Small intestine (tissue), 7 donors: ENCODE measurements around the gene SYTL2. TPM values are rescaled to one million over a fixed set of nuclear protein-coding genes. Genes with fewer than 3 reads are reported as not detected.
"Not testable (repeated sequence)": the region's sequence is repeated elsewhere in the genome, so short reads cannot be mapped to it uniquely, and the experiment has no call there.

ENCODE experiments used
- DNase-seq, 2 donors: peaks; one replicate each; pipeline versions ENCODE4 v3.0.0 to v3.0.0-alpha.2; 2013
- FAIRE-seq: peaks from 2 replicates; lab custom pipeline; 2012; peaks lifted over from hg19 to GRCh38; lab: Jason Lieb, UNC
- H3K27ac ChIP-seq, 3 donors: one replicate each; pipeline ENCODE4 v1.5.1; 2013; ENCODE audit warnings: low read length in 2 of 3, mild to moderate bottlenecking in 2 of 3, control low read depth in 1 of 3, inconsistent platforms in 1 of 3, low read depth in 1 of 3, moderate library complexity in 1 of 3
- H3K27me3 ChIP-seq, 3 donors: one replicate each; pipeline ENCODE4 v1.6.1; 2013; ENCODE audit warnings: low read length in 3 of 3, inconsistent platforms in 1 of 3; ENCODE audit not compliant: control insufficient read depth in 3 of 3, insufficient read depth in 3 of 3
- H3K36me3 ChIP-seq, 3 donors: one replicate each; pipeline ENCODE4 v1.6.1; 2013; ENCODE audit warnings: low read length in 3 of 3, inconsistent platforms in 1 of 3, low read depth in 1 of 3, mild to moderate bottlenecking in 1 of 3, moderate library complexity in 1 of 3; ENCODE audit not compliant: control insufficient read depth in 3 of 3, insufficient read depth in 2 of 3
- H3K4me1 ChIP-seq, 3 donors: one replicate each; pipeline ENCODE4 v1.6.1; 2013; ENCODE audit warnings: low read length in 2 of 3, inconsistent platforms in 1 of 3, low read depth in 1 of 3, mild to moderate bottlenecking in 1 of 3, moderate library complexity in 1 of 3; ENCODE audit not compliant: control insufficient read depth in 3 of 3, insufficient read depth in 2 of 3
- H3K4me3 ChIP-seq, 3 donors: one replicate each; pipeline ENCODE4 v1.5.1; 2013; ENCODE audit warnings: low read length in 3 of 3, control low read depth in 1 of 3, inconsistent platforms in 1 of 3, low read depth in 1 of 3, mild to moderate bottlenecking in 1 of 3, moderate library complexity in 1 of 3
- H3K9me3 ChIP-seq, 2 donors: one replicate each; pipeline ENCODE4 v1.6.1; 2013; ENCODE audit warnings: low read depth in 1 of 2, low read length in 1 of 2; ENCODE audit not compliant: control insufficient read depth in 2 of 2, insufficient read depth in 1 of 2
- WGBS, 3 donors: extraction: QIAGEN DNeasy Blood & Tissue Kit; methylation state at CpG; one replicate each; pipeline ENCODE4 v1.1.7; 2013; 5-methylcytosine and 5-hydroxymethylcytosine counted together
- polyA plus RNA-seq, 4 donors: library from polyadenylated mRNA; stranded (reverse) in 3 of 4; unstranded in 1 of 4; fragments of 200-250 nt in 3 of 4; fragments of 120-200 nt in 1 of 4; gene quantifications; one replicate each; pipeline versions ENCODE4 v1.2.1 to v1.2.3, GENCODE V29; 2013
- donor health status: healthy with polysubstance abuse.
- donor health status: control.
- donor health status: control.
- donor health status: Bipolar disorder and iron deficiency.
- donor health status: healthy.

The SYTL2 gene
- polyA plus RNA-seq, 4 donors, result 12.9 to 60.1 (median 16.0) TPM

- H3K9me3 ChIP-seq, H3K4me3 ChIP-seq, FAIRE-seq, H3K36me3 ChIP-seq, H3K27me3 ChIP-seq, H3K27ac ChIP-seq, H3K4me1 ChIP-seq: not testable (repeated sequence)
- peak in 1 of 2 donors; percentile 79 for DNase-seq
Measured at GRCh38 chr11:85670949-85671663, 139.8 kb downstream of the SYTL2 start.

- H3K4me3 ChIP-seq, result no peak overlapping the region
- H3K36me3 ChIP-seq, result no peaks in the 10 kb centered on the region
- H3K27ac ChIP-seq, result no peak overlapping the region
- no peaks in the 10 kb centered on the region for H3K27me3 ChIP-seq
- WGBS, 3 donors, result 91 to 95% (median 93%) methylated on average over 1 of the region's 1 CpG
- no peak for DNase-seq
- peaks cover 0 to 8% (median 0%) of the 10 kb centered on the region in 3 donors for H3K4me1 ChIP-seq
- peaks cover 0 to 8% of the 10 kb centered on the region in 2 donors for H3K9me3 ChIP-seq
- FAIRE-seq, result no peak
Measured at GRCh38 chr11:85668157-85668556, 142.8 kb downstream of the SYTL2 start.

- H3K36me3 ChIP-seq, result no peaks in the 10 kb centered on the region
- H3K9me3 ChIP-seq, result peaks cover 0 to 4% of the 10 kb centered on the region in 2 donors
- peaks cover 0 to 8% (median 2%) of the 10 kb centered on the region in 3 donors for H3K4me1 ChIP-seq
- no peak overlapping the region for H3K4me3 ChIP-seq
- FAIRE-seq (no peak), DNase-seq (no peak)
- H3K27me3 ChIP-seq, result no peaks in the 10 kb centered on the region
- WGBS, 3 donors, result 86 to 90% (median 86%) methylated on average over 3 of the region's 3 CpGs
- no peak overlapping the region for H3K27ac ChIP-seq
Measured at GRCh38 chr11:85666687-85667086, 144.3 kb downstream of the SYTL2 start.

GRCh38 chr11:85665733-85666132, 145.2 kb downstream of the SYTL2 start:
- Histone ChIP-seq H3K9me3 (no peaks in the 10 kb centered on the region), H3K27ac (peak overlapping the region in 2 of 3 donors; percentile 14 to 99), H3K4me1 (peaks cover 0 to 5% (median 2%) of the 10 kb centered on the region in 3 donors), H3K36me3 (no peaks in the 10 kb centered on the region), H3K27me3 (no peaks in the 10 kb centered on the region), H3K4me3 (no peak overlapping the region)
- FAIRE-seq (no peak), DNase-seq (peak; percentile 55 to 80)
- WGBS, 3 donors, result 14 to 52% (median 33%) methylated on average over 5 of the region's 5 CpGs

- H3K4me3 ChIP-seq, result peak within 1 kb of the TSS; percentile 80 to 99 (median 81)
- DNase-seq (peak; percentile 94 to 98), FAIRE-seq (no peak)
- H3K36me3 ChIP-seq, result no peaks in the 10 kb centered on the region
- no peaks in the 10 kb centered on the region for H3K9me3 ChIP-seq
- H3K27ac ChIP-seq, result peak within 1 kb of the TSS; percentile 96 to 99 (median 99)
- H3K27me3 ChIP-seq, result no peaks in the 10 kb centered on the region
- H3K4me1 ChIP-seq, result peaks cover 0 to 5% (median 2%) of the 10 kb centered on the region in 3 donors
- WGBS, 3 donors, result 0 to 1% (median 1%) methylated on average over 37 to 67 of the region's 67 CpGs
Measured at GRCh38 chr11:85664615-85665481, 146.1 kb downstream of the SYTL2 start, which contains the start of gene CREBZF. TSS of gene CREBZF (minus strand) at chr11:85665129. CDS start at chr11:85664875, 254 bp downstream.

GRCh38 chr11:85663753-85664614, 147.0 kb downstream of the SYTL2 start:
- DNase-seq, result peak; percentile 84 to 93
- H3K4me1 ChIP-seq, result peaks cover 0 to 5% (median 2%) of the 10 kb centered on the region in 3 donors
- H3K27ac ChIP-seq, result peak overlapping the region; percentile 96 to 99 (median 99)
- peak overlapping the region; percentile 80 to 99 (median 81) for H3K4me3 ChIP-seq
- no peaks in the 10 kb centered on the region for H3K36me3 ChIP-seq
- no peak for FAIRE-seq
- 0 to 1% (median 0%) methylated on average over 62 to 73 of the region's 73 CpGs for WGBS, 3 donors
- H3K27me3 ChIP-seq, result no peaks in the 10 kb centered on the region
- no peaks in the 10 kb centered on the region for H3K9me3 ChIP-seq

- Histone ChIP-seq H3K4me1 (peaks cover 0 to 5% (median 2%) of the 10 kb centered on the region in 3 donors), H3K36me3 (peaks cover 0 to 1% (median 0%) of the 10 kb centered on the region in 3 donors), H3K9me3 (no peaks in the 10 kb centered on the region), H3K27ac (peak overlapping the region in 2 of 3 donors; percentile 99), H3K4me3 (peak overlapping the region; percentile 80 to 99 (median 81)), H3K27me3 (no peaks in the 10 kb centered on the region)
- WGBS, 3 donors, result 1 to 3% (median 2%) methylated on average over 10 of the region's 10 CpGs
- no peak for FAIRE-seq
- DNase-seq, result no peak
Measured at GRCh38 chr11:85663080-85663752, 147.7 kb downstream of the SYTL2 start.
